D721Med (cell line): ENCODE results near the gene KCNJ6.
"Not testable (repeated sequence)": the region's sequence is repeated elsewhere in the genome, so short reads cannot be mapped to it uniquely, and the experiment has no call there.

Source experiments
- DNase-seq: peaks from one replicate; pipeline ENCODE4 v3.0.0; 2011; ENCODE audit warnings: low spot score; ENCODE audit not compliant: insufficient read length
- FAIRE-seq: peaks from 2 replicates; lab custom pipeline; 2011; peaks lifted over from hg19 to GRCh38; lab: Jason Lieb, UNC
- TF ChIP-seq, protein P1 (sequence below): IDR thresholded peaks from 2 replicates; pipeline ENCODE4 v1.5.1; 2012; ENCODE audit warnings: mild to moderate bottlenecking, control low read depth; ENCODE audit not compliant: insufficient read depth; ENCODE audit errors: missing control alignments

Gene KCNJ6

GRCh38 chr21:37668462-37669239 lies 247.6 kb downstream of the KCNJ6 start:
- TF ChIP-seq, protein P1, sequence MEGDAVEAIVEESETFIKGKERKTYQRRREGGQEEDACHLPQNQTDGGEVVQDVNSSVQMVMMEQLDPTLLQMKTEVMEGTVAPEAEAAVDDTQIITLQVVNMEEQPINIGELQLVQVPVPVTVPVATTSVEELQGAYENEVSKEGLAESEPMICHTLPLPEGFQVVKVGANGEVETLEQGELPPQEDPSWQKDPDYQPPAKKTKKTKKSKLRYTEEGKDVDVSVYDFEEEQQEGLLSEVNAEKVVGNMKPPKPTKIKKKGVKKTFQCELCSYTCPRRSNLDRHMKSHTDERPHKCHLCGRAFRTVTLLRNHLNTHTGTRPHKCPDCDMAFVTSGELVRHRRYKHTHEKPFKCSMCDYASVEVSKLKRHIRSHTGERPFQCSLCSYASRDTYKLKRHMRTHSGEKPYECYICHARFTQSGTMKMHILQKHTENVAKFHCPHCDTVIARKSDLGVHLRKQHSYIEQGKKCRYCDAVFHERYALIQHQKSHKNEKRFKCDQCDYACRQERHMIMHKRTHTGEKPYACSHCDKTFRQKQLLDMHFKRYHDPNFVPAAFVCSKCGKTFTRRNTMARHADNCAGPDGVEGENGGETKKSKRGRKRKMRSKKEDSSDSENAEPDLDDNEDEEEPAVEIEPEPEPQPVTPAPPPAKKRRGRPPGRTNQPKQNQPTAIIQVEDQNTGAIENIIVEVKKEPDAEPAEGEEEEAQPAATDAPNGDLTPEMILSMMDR, result no peak
- no peak for DNase-seq
- FAIRE-seq, result no peak

GRCh38 chr21:37667380-37667779 lies 248.9 kb downstream of the KCNJ6 start:
- TF ChIP-seq, protein P1, result no peak
- DNase-seq (no peak), FAIRE-seq (no peak)

GRCh38 chr21:37665230-37666024 lies 250.8 kb downstream of the KCNJ6 start:
- no peak for FAIRE-seq
- DNase-seq, result no peak
- TF ChIP-seq, protein P1, result no peak

GRCh38 chr21:37662227-37662626 lies 254.0 kb downstream of the KCNJ6 start:
- DNase-seq, FAIRE-seq: not testable (repeated sequence)

GRCh38 chr21:37660709-37661108 lies 255.5 kb downstream of the KCNJ6 start:
- TF ChIP-seq, protein P1, result no peak
- FAIRE-seq (no peak), DNase-seq (no peak)

- no peak for DNase-seq
- FAIRE-seq, result no peak
- TF ChIP-seq, protein P1, result no peak
Measured at GRCh38 chr21:37659874-37660273, 256.4 kb downstream of the KCNJ6 start.

- FAIRE-seq (no peak), DNase-seq (no peak)
- TF ChIP-seq, protein P1, result no peak
Measured at GRCh38 chr21:37658817-37659458, 257.3 kb downstream of the KCNJ6 start.
